ENCODE results near the gene CD9.

CD9 gene

GRCh38 chr12:6231359-6232268, 31.4 kb downstream of the CD9 start:
- no peaks in the 10 kb centered on the region for H3K79me2 ChIP-seq (ENCODE audit: insufficient read depth, low read length)
- H3K9ac ChIP-seq (ENCODE audit: low read length): no peak overlapping the region; the same call in 1 of the 2 replicates
- TF ChIP-seq EZH2 (IDR thresholded peaks at IDR 0.05; ENCODE audit: borderline replicate concordance, low read length) (no peak), CTCF (IDR thresholded peaks at IDR 0.05; ENCODE audit: low read length) (no peak)
- no peak overlapping the region for H2AFZ ChIP-seq (ENCODE audit: low read length)
- H3K4me2 ChIP-seq (ENCODE audit: low read length): peak overlapping the region; percentile 28; the same call in 1 of the 2 replicates
- H4K20me1 ChIP-seq (ENCODE audit: insufficient read depth, low read length): no peaks in the 10 kb centered on the region
- no peaks in the 10 kb centered on the region for H3K9me3 ChIP-seq (ENCODE audit: low read length)
- peaks cover 69% of the 10 kb centered on the region for H3K4me1 ChIP-seq (ENCODE audit: insufficient read depth, low read length, severe bottlenecking)
- H3K36me3 ChIP-seq (ENCODE audit: insufficient read depth, low read length): peaks cover 34% of the 10 kb centered on the region
- H3F3A ChIP-seq (ENCODE audit: insufficient read depth, low read length): no peaks in the 10 kb centered on the region
- H3K27ac ChIP-seq (ENCODE audit: low read depth, low read length, poor library complexity, severe bottlenecking): peak overlapping the region; percentile 84
- no peaks in the 10 kb centered on the region for H3K9me2 ChIP-seq (ENCODE audit: low read depth, low read length)
- no peaks in the 10 kb centered on the region for H3K27me3 ChIP-seq (ENCODE audit: insufficient read depth, low read length)
- no peak overlapping the region for H3K4me3 ChIP-seq (ENCODE audit: low read depth, low read length, poor library complexity, severe bottlenecking)

GRCh38 chr12:6233121-6233971, 33.1 kb downstream of the CD9 start:
- H3K27me3 ChIP-seq (ENCODE audit: insufficient read depth, low read length): no peaks in the 10 kb centered on the region
- peak overlapping the region; percentile 46 for H3K27ac ChIP-seq (ENCODE audit: low read depth, low read length, poor library complexity, severe bottlenecking)
- TF ChIP-seq EZH2 (IDR thresholded peaks at IDR 0.05; ENCODE audit: borderline replicate concordance, low read length) (no peak), CTCF (IDR thresholded peaks at IDR 0.05; ENCODE audit: low read length) (0 out of 2 replicates have a peak, but pooled peaks have one; percentile 13)
- no peaks in the 10 kb centered on the region for H3K9me2 ChIP-seq (ENCODE audit: low read depth, low read length)
- no peak overlapping the region for H2AFZ ChIP-seq (ENCODE audit: low read length)
- no peak overlapping the region for H3K4me3 ChIP-seq (ENCODE audit: low read depth, low read length, poor library complexity, severe bottlenecking)
- H3F3A ChIP-seq (ENCODE audit: insufficient read depth, low read length): no peaks in the 10 kb centered on the region
- H4K20me1 ChIP-seq (ENCODE audit: insufficient read depth, low read length): no peaks in the 10 kb centered on the region
- no peaks in the 10 kb centered on the region for H3K79me2 ChIP-seq (ENCODE audit: insufficient read depth, low read length)
- peaks cover 39% of the 10 kb centered on the region for H3K36me3 ChIP-seq (ENCODE audit: insufficient read depth, low read length)
- no peaks in the 10 kb centered on the region for H3K9me3 ChIP-seq (ENCODE audit: low read length)
- H3K4me1 ChIP-seq (ENCODE audit: insufficient read depth, low read length, severe bottlenecking): peaks cover 67% of the 10 kb centered on the region
- H3K9ac ChIP-seq (ENCODE audit: low read length): no peak overlapping the region
- no peak overlapping the region for H3K4me2 ChIP-seq (ENCODE audit: low read length)

GRCh38 chr12:6234214-6234613, 34.0 kb downstream of the CD9 start:
- Histone ChIP-seq H3F3A (ENCODE audit: insufficient read depth, low read length) (no peaks in the 10 kb centered on the region), H3K9ac (ENCODE audit: low read length) (no peak overlapping the region), H3K4me1 (ENCODE audit: insufficient read depth, low read length, severe bottlenecking) (peaks cover 58% of the 10 kb centered on the region), H3K27ac (ENCODE audit: low read depth, low read length, poor library complexity, severe bottlenecking) (peak overlapping the region; percentile 46), H3K4me3 (ENCODE audit: low read depth, low read length, poor library complexity, severe bottlenecking) (no peak overlapping the region), H3K27me3 (ENCODE audit: insufficient read depth, low read length) (no peaks in the 10 kb centered on the region), H2AFZ (ENCODE audit: low read length) (no peak overlapping the region), H3K79me2 (ENCODE audit: insufficient read depth, low read length) (no peaks in the 10 kb centered on the region), H3K36me3 (ENCODE audit: insufficient read depth, low read length) (peaks cover 46% of the 10 kb centered on the region), H3K4me2 (ENCODE audit: low read length) (no peak overlapping the region), H4K20me1 (ENCODE audit: insufficient read depth, low read length) (no peaks in the 10 kb centered on the region), H3K9me2 (ENCODE audit: low read depth, low read length) (no peaks in the 10 kb centered on the region), H3K9me3 (ENCODE audit: low read length) (no peaks in the 10 kb centered on the region)
- TF ChIP-seq EZH2 (IDR thresholded peaks at IDR 0.05; ENCODE audit: borderline replicate concordance, low read length) (no peak), CTCF (IDR thresholded peaks at IDR 0.05; ENCODE audit: low read length) (no peak)

All from OCI-LY1 (cell line).